ENCODE results near the gene PLAU.

PLAU gene

DNA sequence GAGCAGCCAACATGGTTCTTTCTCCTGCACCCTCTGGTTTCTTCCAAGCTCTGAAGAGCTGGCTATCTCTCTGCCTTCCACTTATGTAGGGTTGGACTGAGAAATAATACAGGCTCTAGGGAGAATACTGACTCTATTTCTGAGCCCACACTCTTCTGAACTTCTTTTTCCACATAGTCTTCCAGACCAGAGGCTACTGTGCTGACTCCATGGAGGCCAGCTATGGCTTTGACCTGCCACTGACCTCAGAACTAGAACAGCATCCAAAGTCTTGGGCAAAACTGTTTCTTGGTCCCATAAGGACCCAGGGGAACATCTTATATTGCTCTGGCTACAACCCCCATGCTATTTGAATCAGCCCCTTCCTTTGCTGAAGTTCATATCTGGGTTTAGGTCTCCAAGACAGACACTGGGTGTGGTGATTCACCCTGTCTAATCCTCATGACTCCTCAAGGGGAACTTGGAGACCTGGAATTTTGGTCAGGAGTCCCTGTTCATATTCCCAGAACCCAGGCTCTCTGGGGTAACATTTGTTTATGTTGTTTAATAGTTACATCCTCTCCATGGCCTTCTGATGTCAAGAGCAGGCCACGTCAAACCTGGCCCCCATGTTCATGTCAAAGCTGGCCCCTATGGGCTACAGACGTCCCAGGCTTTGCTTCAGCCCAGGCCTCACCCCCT lies 12.1 kb upstream of the PLAU start:
- DNase-seq (ENCODE audit: low spot score): no peak
- in situ Hi-C loops (cut with MboI; ENCODE audit: low sequenced_read_pairs, unreplicated experiment): loop anchor here (25.0 kb wide), 1 partner anchor 188 kb away; no protein-coding TSS in a partner anchor
- TF ChIP-seq, protein P1, sequence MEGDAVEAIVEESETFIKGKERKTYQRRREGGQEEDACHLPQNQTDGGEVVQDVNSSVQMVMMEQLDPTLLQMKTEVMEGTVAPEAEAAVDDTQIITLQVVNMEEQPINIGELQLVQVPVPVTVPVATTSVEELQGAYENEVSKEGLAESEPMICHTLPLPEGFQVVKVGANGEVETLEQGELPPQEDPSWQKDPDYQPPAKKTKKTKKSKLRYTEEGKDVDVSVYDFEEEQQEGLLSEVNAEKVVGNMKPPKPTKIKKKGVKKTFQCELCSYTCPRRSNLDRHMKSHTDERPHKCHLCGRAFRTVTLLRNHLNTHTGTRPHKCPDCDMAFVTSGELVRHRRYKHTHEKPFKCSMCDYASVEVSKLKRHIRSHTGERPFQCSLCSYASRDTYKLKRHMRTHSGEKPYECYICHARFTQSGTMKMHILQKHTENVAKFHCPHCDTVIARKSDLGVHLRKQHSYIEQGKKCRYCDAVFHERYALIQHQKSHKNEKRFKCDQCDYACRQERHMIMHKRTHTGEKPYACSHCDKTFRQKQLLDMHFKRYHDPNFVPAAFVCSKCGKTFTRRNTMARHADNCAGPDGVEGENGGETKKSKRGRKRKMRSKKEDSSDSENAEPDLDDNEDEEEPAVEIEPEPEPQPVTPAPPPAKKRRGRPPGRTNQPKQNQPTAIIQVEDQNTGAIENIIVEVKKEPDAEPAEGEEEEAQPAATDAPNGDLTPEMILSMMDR (IDR thresholded peaks at IDR 0.05; ENCODE audit: borderline replicate concordance, control extremely low read depth, extremely low read depth, insufficient read depth, missing control alignments): no peak

DNA sequence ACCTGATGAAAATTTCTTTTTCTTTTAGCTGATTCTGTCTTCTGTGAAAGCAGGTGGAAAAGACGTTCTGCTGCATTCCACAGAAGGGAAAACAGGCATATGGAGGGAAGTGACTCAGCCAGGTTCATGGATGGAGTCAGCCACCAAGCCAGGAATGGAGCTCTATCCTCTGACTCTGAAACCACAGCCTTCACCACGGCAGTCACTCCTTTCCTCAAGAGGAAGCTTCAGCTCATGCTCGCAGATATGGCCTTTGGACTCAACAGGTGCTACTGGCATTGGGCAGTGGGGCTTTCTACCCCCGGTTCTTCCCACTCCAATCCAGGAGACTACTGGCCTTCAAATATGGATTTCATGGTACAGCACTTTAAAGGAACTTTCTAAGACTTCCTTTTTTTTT lies 11.5 kb upstream of the PLAU start:
- no peak for DNase-seq (ENCODE audit: low spot score)
- in situ Hi-C loops (cut with MboI; ENCODE audit: low sequenced_read_pairs, unreplicated experiment): loop anchor here (25.0 kb wide), 1 partner anchor 188 kb away; no protein-coding TSS in a partner anchor
- TF ChIP-seq, protein P1 (IDR thresholded peaks at IDR 0.05; ENCODE audit: borderline replicate concordance, control extremely low read depth, extremely low read depth, insufficient read depth, missing control alignments): no peak

DNA sequence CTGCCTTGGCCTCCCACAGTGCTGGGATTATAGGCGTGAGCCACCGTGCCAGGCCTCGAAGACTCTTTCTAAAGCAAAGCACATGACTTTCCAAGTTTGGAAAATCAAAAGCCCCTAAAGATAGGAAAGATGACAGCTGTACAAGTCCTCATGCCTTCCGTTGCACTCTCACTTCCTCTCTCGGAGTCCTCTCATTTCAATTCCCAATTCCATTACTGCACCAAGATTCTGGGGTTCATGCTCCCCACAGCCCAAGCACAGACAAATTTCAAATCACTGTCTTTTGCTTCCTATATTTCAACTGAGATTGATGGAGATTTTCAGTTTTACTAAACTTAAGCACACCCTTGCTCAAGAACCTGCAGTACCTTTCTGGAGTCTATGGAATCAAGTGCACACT lies 10.9 kb upstream of the PLAU start:
- in situ Hi-C loops (cut with MboI; ENCODE audit: low sequenced_read_pairs, unreplicated experiment): no loop called here
- TF ChIP-seq, protein P1 (IDR thresholded peaks at IDR 0.05; ENCODE audit: borderline replicate concordance, control extremely low read depth, extremely low read depth, insufficient read depth, missing control alignments): no peak
- DNase-seq (ENCODE audit: low spot score): no peak

DNA sequence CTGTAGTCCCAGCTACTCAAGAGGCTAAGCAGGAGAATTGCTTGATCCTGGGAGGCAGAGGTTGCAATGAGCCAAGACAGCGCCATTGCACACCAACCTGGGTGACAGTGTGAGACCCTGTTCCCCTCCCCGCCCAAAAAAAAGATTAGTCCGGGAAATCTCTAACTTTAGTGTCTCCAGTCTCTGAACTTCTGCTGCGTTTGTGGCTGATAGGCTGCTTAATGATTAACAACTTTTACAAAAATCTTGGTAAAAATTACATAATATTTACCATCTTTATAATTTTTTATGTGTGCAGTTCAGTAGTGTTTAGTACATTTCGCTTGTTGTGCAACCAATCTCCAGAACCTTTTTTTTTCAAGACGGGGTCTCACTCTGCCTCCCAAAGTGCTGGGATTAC lies 9.7 kb upstream of the PLAU start:
- in situ Hi-C loops (cut with MboI; ENCODE audit: low sequenced_read_pairs, unreplicated experiment): no loop called here
- TF ChIP-seq, protein P1 (IDR thresholded peaks at IDR 0.05; ENCODE audit: borderline replicate concordance, control extremely low read depth, extremely low read depth, insufficient read depth, missing control alignments): no peak
- DNase-seq (ENCODE audit: low spot score): no peak

DNA sequence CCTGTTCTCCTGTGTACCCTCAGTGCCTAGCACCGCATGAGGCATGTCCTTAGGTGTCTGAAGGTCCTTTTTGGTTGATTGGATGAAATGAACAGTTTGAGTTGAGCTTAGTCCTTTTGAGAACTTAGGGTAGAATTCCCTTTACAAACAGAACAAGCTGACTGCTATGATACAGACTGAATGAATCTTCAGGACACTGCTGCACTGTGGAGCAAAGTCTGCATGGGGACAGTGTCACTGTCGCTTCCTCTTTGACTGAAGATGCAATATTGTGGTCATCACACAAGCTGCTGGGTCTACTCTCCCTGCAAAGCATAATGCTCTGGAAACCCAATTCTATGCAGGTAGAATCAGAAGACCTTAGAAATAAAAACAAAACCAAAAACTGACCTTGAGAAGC lies 8.6 kb upstream of the PLAU start:
- TF ChIP-seq, protein P1 (IDR thresholded peaks at IDR 0.05; ENCODE audit: borderline replicate concordance, control extremely low read depth, extremely low read depth, insufficient read depth, missing control alignments): no peak
- no peak for DNase-seq (ENCODE audit: low spot score)

DNA sequence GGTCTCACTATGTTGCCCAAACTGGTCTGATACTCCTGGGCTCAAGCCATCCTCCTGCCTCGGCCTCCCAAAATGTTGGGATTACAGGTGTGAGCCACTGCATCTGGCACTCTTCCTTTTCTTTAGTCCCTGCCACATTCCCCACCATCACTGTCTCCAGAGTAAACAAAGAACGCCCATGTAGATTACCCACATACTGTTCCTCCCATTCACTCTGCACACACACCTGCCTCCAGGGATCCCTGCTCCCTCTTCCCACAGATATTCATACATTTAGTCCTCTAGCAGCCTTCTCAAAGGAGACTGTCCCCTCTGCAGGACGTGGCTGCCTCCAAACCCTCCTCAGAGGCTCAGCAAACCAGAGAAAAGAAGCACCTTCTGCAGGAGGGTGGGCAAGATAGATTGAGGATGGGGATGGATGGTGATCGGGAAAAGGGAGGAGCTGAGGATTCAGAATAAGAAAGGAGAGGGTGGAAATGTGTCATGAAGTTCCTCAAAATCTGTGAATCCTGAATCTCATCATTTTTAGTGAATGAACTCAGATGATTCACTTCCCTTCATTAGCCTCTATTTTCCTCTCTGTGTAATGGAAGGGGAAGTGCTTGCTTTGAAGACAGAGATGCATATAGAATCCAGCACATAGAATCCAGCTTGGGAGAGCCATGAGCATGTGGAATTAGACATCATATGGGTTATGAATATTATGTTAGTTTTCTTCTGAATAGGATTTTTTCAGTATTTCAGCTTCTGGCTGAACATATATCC lies 5.5 kb upstream of the PLAU start:
- TF ChIP-seq, protein P1 (IDR thresholded peaks at IDR 0.05; ENCODE audit: borderline replicate concordance, control extremely low read depth, extremely low read depth, insufficient read depth, missing control alignments): no peak
- no peak for DNase-seq (ENCODE audit: low spot score)
- in situ Hi-C loops (cut with MboI; ENCODE audit: low sequenced_read_pairs, unreplicated experiment): no loop called here

More for the DNA sequence above, 8.6 kb upstream of the PLAU start:
- in situ Hi-C loops (cut with MboI; ENCODE audit: low sequenced_read_pairs, unreplicated experiment): no loop called here

All from GM13976 (cell line).